Thyroid gland (tissue), 4 donors: ENCODE data around the gene BLOC1S4. TPM values are rescaled to one million over a fixed set of nuclear protein-coding genes. Genes with fewer than 3 reads are reported as not detected.

Source experiments
- DNase-seq, 2 donors: peaks; one replicate each; pipeline ENCODE4 v3.0.0-alpha.2; 2019
- H3K27ac ChIP-seq, 3 donors: fragments of 200-600 bp; sonication (generic); 1 replicate in 2 of 3; 2 replicates in 1 of 3; pipeline ENCODE4 v1.5.1; 2016 to 2019; ENCODE audit warnings: mild to moderate bottlenecking in 1 of 3, moderate library complexity in 1 of 3
- H3K27me3 ChIP-seq: fragments of 200-600 bp; sonication (generic); one replicate; pipeline ENCODE4 v1.5.1; 2019
- H3K36me3 ChIP-seq, 2 donors: fragments of 200-600 bp; sonication (generic); one replicate each; pipeline ENCODE4 v1.5.1; 2016 to 2019
- H3K4me1 ChIP-seq, 2 donors: fragments of 200-600 bp; sonication (generic); one replicate each; pipeline ENCODE4 v1.5.1; 2017 to 2019
- H3K4me3 ChIP-seq, 3 donors: fragments of 200-600 bp; sonication (generic); replicated peaks in 1 of 3; 1 replicate in 2 of 3; 2 replicates in 1 of 3; pipeline ENCODE4 v1.5.1; 2016; ENCODE audit warnings: mild to moderate bottlenecking in 1 of 3
- H3K9me3 ChIP-seq: fragments of 200-600 bp; sonication (generic); one replicate; pipeline ENCODE4 v1.5.1; 2017
- POLR2A ChIP-seq, 2 donors: fragments of 450-650 bp; IDR thresholded peaks; one replicate each; pipeline ENCODE4 v1.6.1; 2017; ENCODE audit warnings: antibody characterized with exemption in 2 of 2, mild to moderate bottlenecking in 2 of 2, moderate library complexity in 1 of 2
- WGBS, 2 donors: methylation state at CpG; one replicate each; pipeline ENCODE4 v1.1.5; 2017; 5-methylcytosine and 5-hydroxymethylcytosine counted together
- intact Hi-C: fragments of 100-400 bp; cut with DNase I; formaldehyde crosslinking; loops from one replicate; pipeline ENCODE4 v1.15.1; 2023
- total RNA-seq, 4 donors: library from RNA; depleted of rRNA; stranded (reverse); fragments of >200 nt; gene quantifications; one replicate each; pipeline ENCODE4 v1.2.3, GENCODE V29; 2016
- TF ChIP-seq, protein P1 (sequence below), 6 experiments: fragments of 200-600 bp in 3 of 6; fragments of 450-650 bp in 3 of 6; sonication (generic) in 3 of 6; IDR thresholded peaks; one replicate each; pipeline ENCODE4 v1.5.1; 2016 to 2019; ENCODE audit warnings: antibody characterized with exemption in 6 of 6, mild to moderate bottlenecking in 2 of 6, inconsistent platforms in 1 of 6, moderate library complexity in 1 of 6

The BLOC1S4 gene
- total RNA-seq, 4 donors from 2014 or later = 11.7 to 31.3 (median 22.1) TPM

DNA sequence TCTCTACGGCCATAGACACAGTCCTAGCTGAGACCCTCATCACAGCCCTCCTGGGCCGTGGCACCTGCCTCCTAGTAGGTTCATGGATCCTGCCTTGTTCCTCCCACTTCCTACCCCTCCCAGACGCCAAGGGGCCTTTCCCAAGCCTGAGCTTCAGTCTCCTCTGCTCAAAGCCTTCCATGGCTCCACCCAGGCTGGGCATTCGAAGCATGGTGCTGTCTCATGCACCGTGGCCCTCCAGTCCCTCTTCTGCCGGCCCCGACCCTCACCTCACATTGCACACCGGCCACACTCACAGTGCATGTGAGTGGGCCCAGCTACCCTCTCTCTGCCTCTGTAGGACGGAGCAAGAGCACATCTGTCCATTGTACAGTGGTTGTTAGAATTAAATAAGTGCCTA lies 44.9 kb downstream of the BLOC1S4 start:
- Histone ChIP-seq H3K4me3 (no peak overlapping the region), H3K4me1 (peaks cover 0 to 4% of the 10 kb centered on the region in 2 donors), H3K27me3 (no peaks in the 10 kb centered on the region), H3K36me3 (no peaks in the 10 kb centered on the region), H3K27ac (no peak overlapping the region), H3K9me3 (no peaks in the 10 kb centered on the region)
- TF ChIP-seq POLR2A (IDR thresholded peaks at IDR 0.05) = no peak
- intact Hi-C loops = no loop called here
- no peak for DNase-seq
- 83 to 93% methylated on average over 3 to 9 of the region's 9 CpGs for whole genome bisulfite sequencing, 2 donors

DNA sequence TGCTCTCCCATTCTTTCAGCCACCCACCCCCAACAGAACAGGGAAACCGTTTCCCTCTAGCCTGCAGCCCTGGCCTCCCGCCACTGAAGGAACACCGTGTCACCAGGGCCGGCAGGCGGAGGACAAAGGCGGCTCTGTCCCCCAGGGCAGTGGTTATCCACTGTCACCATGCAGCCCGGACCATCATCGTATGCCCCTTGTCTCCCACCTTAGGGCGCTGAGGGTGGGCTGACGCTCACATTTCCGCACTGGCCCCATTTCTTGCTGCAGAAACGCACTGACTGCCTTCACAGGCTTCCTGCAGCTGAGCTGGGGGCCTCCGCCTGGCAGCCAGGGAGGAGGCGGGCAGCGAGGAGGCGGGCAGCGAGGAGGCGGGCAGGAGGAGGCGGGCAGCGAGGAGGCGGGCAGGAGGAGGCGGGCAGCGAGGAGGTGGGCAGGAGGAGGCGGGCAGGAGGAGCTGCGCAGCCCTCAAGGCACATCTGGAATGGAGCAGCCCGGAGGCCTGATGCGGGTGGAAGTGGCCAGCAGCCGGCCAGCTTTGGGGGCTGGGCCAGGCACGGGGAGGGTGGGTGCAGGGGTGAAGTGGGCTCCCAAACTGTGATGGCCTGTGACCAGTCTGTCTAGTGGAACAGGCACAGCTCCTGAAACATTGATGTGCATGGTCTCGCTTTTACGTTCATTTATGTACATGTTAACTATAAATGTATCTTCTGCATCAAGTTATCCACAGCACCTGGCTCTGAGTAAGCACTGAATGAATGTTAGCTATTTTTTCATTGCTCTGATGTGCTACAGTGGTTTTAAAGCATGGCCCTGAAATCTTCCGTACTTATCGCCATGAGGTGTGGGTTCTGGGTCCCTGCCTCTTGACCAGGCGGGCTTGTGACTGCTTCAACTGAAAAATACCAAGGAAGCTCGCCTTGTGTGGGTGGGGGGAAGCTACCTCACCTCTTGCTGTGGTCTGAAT lies 46.0 kb downstream of the BLOC1S4 start:
- no peaks in the 10 kb centered on the region for H3K9me3 ChIP-seq
- DNase-seq = no peak

DNA sequence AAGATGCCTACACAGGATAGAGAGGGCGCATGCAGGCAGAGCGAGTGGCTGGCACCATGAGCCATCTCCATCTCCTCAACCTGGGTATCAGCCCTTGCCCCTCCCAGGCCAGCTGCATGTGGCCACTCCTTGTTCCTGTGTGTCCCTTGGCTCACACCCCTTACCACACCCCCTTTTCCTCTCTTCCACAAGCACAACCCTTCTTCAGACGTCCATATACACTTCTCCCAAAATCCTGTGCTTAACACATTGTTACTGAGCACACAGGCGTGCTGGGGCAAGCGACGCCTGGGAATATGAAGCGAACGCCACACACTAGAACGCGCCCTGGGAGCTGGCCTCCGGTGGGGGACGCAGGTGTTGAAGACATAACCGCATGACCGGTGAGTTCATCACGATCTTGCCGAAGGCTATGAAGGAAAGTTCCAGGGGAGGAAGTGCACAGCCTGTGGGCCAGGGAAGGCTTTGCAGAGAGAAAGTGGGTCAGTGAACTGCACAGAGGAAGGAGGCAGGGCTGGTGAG lies 47.4 kb downstream of the BLOC1S4 start:
- WGBS, 2 donors = 80% methylated on average over 16 of the region's 16 CpGs
- Histone ChIP-seq H3K9me3 (no peaks in the 10 kb centered on the region), H3K27me3 (no peaks in the 10 kb centered on the region), H3K36me3 (no peaks in the 10 kb centered on the region), H3K4me3 (no peak overlapping the region), H3K4me1 (no peaks in the 10 kb centered on the region), H3K27ac (no peak overlapping the region)
- TF ChIP-seq, protein P1, sequence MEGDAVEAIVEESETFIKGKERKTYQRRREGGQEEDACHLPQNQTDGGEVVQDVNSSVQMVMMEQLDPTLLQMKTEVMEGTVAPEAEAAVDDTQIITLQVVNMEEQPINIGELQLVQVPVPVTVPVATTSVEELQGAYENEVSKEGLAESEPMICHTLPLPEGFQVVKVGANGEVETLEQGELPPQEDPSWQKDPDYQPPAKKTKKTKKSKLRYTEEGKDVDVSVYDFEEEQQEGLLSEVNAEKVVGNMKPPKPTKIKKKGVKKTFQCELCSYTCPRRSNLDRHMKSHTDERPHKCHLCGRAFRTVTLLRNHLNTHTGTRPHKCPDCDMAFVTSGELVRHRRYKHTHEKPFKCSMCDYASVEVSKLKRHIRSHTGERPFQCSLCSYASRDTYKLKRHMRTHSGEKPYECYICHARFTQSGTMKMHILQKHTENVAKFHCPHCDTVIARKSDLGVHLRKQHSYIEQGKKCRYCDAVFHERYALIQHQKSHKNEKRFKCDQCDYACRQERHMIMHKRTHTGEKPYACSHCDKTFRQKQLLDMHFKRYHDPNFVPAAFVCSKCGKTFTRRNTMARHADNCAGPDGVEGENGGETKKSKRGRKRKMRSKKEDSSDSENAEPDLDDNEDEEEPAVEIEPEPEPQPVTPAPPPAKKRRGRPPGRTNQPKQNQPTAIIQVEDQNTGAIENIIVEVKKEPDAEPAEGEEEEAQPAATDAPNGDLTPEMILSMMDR (IDR thresholded peaks at IDR 0.05) = no peak
- TF ChIP-seq POLR2A (IDR thresholded peaks at IDR 0.05) = no peak
- intact Hi-C loops = no loop called here
- DNase-seq = no peak

More for the DNA sequence above, 46.0 kb downstream of the BLOC1S4 start:
- intact Hi-C loops = no loop called here
- no peaks in the 10 kb centered on the region for H3K36me3 ChIP-seq
- H3K4me1 ChIP-seq = no peaks in the 10 kb centered on the region
- H3K27ac ChIP-seq = no peak overlapping the region
- H3K4me3 ChIP-seq = no peak overlapping the region
- TF ChIP-seq, protein P1 (IDR thresholded peaks at IDR 0.05) = no peak
- no peak for TF ChIP-seq POLR2A (IDR thresholded peaks at IDR 0.05)
- WGBS, 2 donors = 80% methylated on average over 34 to 35 of the region's 35 CpGs
- H3K27me3 ChIP-seq = no peaks in the 10 kb centered on the region

DNA sequence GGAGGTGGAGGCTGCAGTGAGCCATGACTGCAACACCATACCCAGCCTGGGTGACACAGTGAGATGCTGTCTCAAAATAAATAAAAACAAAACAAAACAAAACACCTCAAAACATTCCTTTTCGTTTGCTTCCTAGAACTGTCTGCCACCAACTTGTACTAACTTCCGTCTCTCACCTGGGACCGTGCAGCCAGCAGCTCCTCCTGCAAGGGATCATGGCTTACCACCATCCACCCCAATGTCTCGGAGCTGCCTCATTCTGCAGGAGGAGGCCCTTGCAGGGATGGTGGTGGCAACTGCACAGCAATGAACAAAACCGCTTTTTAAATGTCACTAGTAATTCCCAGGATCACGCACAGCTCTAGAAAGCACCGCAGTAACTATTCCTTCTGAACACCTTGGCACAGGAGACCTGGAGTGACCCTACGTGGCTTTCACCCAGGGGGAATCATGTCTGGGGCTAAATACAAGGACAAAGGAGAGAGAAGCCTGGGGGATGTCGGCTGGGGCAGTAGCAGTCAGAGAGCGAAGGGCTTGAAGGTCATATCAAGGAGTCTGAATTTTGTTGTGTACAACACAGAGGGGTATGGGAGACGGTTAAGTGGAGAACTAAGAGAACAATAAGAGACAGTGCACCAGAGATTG lies 49.1 kb downstream of the BLOC1S4 start:
- DNase-seq = no peak
- 84 to 87% methylated on average over 11 of the region's 11 CpGs for WGBS, 2 donors
- no peaks in the 10 kb centered on the region for H3K9me3 ChIP-seq
- no peaks in the 10 kb centered on the region for H3K4me1 ChIP-seq
- H3K27me3 ChIP-seq = no peaks in the 10 kb centered on the region
- intact Hi-C loops = no loop called here
- no peak overlapping the region for H3K4me3 ChIP-seq
- H3K36me3 ChIP-seq = no peaks in the 10 kb centered on the region
- TF ChIP-seq, protein P1 (IDR thresholded peaks at IDR 0.05) = no peak
- TF ChIP-seq POLR2A (IDR thresholded peaks at IDR 0.05) = no peak
- H3K27ac ChIP-seq = no peak overlapping the region

DNA sequence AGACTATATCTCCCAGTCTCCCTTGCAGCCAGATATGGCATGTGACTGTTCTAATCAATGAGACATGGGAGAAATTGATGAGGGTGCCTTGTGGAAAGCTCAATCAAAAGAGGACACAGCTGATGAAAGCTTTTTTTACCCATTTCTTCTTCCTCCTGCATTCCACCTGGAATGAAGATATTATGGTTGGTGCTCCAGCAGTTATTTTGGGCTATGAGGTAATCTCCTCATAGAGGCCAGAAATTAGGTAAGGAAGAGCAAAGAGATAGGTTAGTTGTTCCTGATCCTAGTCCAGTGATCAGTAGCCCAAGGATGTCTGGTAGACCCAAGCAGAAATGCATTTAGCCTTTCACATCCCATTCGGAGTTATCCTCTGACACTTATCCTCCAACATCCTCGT lies 49.7 kb downstream of the BLOC1S4 start:
- DNase-seq = no peak
- TF ChIP-seq, protein P1 (IDR thresholded peaks at IDR 0.05) = no peak
- TF ChIP-seq POLR2A (IDR thresholded peaks at IDR 0.05) = no peak
- H3K9me3 ChIP-seq = no peaks in the 10 kb centered on the region
- H3K4me3 ChIP-seq = no peak overlapping the region
- intact Hi-C loops = no loop called here
- H3K27ac ChIP-seq = no peak overlapping the region
- WGBS, 2 donors = 94 to 98% methylated on average over 2 of the region's 2 CpGs
- peaks cover 0 to 4% of the 10 kb centered on the region in 2 donors for H3K4me1 ChIP-seq
- no peaks in the 10 kb centered on the region for H3K27me3 ChIP-seq
- no peaks in the 10 kb centered on the region for H3K36me3 ChIP-seq

Other genes starting within 250 kb of the BLOC1S4 start
- 1 to 10 TPM in 1 of 4 donors, under 1 TPM in 2, not detected in 1; 0.15 to 1.5 (median 0.33) TPM for gene PPP2R2C, start 243.6 kb upstream of the BLOC1S4 start, total RNA-seq
- 10 to 100 TPM; 32.7 to 95.3 (median 80.2) TPM for gene MAN2B2, start 141.0 kb upstream of the BLOC1S4 start, total RNA-seq
- gene MRFAP1, start 75.5 kb upstream of the BLOC1S4 start, total RNA-seq = 100 to 1,000 TPM; 258 to 314 (median 288) TPM
- under 1 TPM in 1 of 4 donors, not detected in 3; 0.56 TPM for gene S100P, start 22.3 kb upstream of the BLOC1S4 start, total RNA-seq
- 10 to 100 TPM; 70.5 to 93.9 (median 76.2) TPM for gene MRFAP1L1, start 6.3 kb upstream of the BLOC1S4 start, total RNA-seq
- gene KIAA0232, start 66.6 kb downstream of the BLOC1S4 start, total RNA-seq = 10 to 100 TPM; 37.1 to 73.2 (median 50.6) TPM
- gene TBC1D14, start 193.7 kb downstream of the BLOC1S4 start, total RNA-seq = 10 to 100 TPM; 39.8 to 47.0 (median 46.0) TPM